HEK293T (cell line): ENCODE results near the gene PDGFA.
"Not testable (repeated sequence)": the region's sequence is repeated elsewhere in the genome, so short reads cannot be mapped to it uniquely, and the experiment has no call there.

Experiments used
- ARNT ChIP-seq: fragments of 450-650 bp; IDR thresholded peaks from 2 replicates; pipeline ENCODE4 v1.6.1; 2017; ENCODE audit warnings: mild to moderate bottlenecking
- BHLHE40 ChIP-seq: fragments of 450-650 bp; IDR thresholded peaks from 2 replicates; pipeline ENCODE4 v1.6.1; 2016; ENCODE audit warnings: mild to moderate bottlenecking, moderate library complexity, borderline replicate concordance
- CTBP1 ChIP-seq: fragments of 450-650 bp; IDR thresholded peaks from 2 replicates; pipeline ENCODE4 v1.6.1; 2016; ENCODE audit warnings: borderline replicate concordance
- ELF4 ChIP-seq: fragments of 450-650 bp; IDR thresholded peaks from 2 replicates; pipeline ENCODE4 v1.6.1; 2017; ENCODE audit warnings: antibody characterized with exemption
- FOXA1 ChIP-seq: fragments of 450-650 bp; IDR thresholded peaks from 2 replicates; pipeline ENCODE4 v1.6.1; 2016; ENCODE audit warnings: mild to moderate bottlenecking
- FOXK2 ChIP-seq: fragments of 450-650 bp; IDR thresholded peaks from 2 replicates; pipeline ENCODE4 v1.6.1; 2016; ENCODE audit warnings: mild to moderate bottlenecking
- FOXM1 ChIP-seq: fragments of 450-650 bp; IDR thresholded peaks from 2 replicates; pipeline ENCODE4 v1.6.1; 2017; ENCODE audit warnings: mild to moderate bottlenecking, borderline replicate concordance
- LEF1 ChIP-seq: fragments of 450-650 bp; IDR thresholded peaks from 2 replicates; pipeline ENCODE4 v1.6.1; 2017; ENCODE audit warnings: mild to moderate bottlenecking, borderline replicate concordance
- NFRKB ChIP-seq: fragments of 450-650 bp; IDR thresholded peaks from 2 replicates; pipeline ENCODE4 v1.6.1; 2016; ENCODE audit warnings: mild to moderate bottlenecking, moderate library complexity
- SP1 ChIP-seq: fragments of 450-650 bp; IDR thresholded peaks from 2 replicates; pipeline ENCODE4 v1.6.1; 2017
- SUZ12 ChIP-seq: fragments of 450-650 bp; IDR thresholded peaks from 2 replicates; pipeline ENCODE4 v1.6.1; 2016; ENCODE audit warnings: mild to moderate bottlenecking
- TARDBP ChIP-seq: fragments of 450-650 bp; IDR thresholded peaks from 2 replicates; pipeline ENCODE4 v1.6.1; 2016
- ZNF384 ChIP-seq: fragments of 450-650 bp; IDR thresholded peaks from 2 replicates; pipeline ENCODE4 v1.6.1; 2016
- TF ChIP-seq, protein P1 (sequence below): fragments of 450-650 bp; IDR thresholded peaks from 2 replicates; pipeline ENCODE4 v1.6.1; 2016

DNA sequence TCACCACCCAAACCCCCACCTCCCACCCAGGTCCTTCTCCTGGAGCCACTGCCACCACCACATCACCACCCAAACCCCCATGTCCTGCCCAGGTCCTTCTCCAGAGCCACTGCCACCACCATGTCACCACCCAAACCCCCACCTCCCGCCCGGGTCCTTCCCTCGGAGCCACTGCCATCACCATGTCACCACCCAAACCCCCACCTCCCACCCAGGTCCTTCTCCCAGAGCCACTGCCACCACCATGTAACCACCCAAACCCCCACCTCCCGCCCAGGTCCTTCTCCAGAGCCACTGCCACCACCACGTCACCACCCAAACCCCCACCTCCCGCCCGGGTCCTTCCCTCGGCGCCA is 31.9 kb upstream of the PDGFA start:
- not testable (repeated sequence) for TF ChIP-seq FOXA1, FOXK2, SP1, FOXM1, NFRKB, ARNT, BHLHE40, SUZ12, ELF4, ZNF384, CTBP1, LEF1, TARDBP
- TF ChIP-seq, protein P1, sequence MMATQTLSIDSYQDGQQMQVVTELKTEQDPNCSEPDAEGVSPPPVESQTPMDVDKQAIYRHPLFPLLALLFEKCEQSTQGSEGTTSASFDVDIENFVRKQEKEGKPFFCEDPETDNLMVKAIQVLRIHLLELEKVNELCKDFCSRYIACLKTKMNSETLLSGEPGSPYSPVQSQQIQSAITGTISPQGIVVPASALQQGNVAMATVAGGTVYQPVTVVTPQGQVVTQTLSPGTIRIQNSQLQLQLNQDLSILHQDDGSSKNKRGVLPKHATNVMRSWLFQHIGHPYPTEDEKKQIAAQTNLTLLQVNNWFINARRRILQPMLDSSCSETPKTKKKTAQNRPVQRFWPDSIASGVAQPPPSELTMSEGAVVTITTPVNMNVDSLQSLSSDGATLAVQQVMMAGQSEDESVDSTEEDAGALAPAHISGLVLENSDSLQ, result not testable (repeated sequence)
